ENCODE data around the gene DTNA. TPM values are rescaled to one million over a fixed set of nuclear protein-coding genes. Genes with fewer than 3 reads are reported as not detected.

The DTNA gene
- total RNA-seq, 1 experiment from 2014 or later = 10.4 TPM

DNA sequence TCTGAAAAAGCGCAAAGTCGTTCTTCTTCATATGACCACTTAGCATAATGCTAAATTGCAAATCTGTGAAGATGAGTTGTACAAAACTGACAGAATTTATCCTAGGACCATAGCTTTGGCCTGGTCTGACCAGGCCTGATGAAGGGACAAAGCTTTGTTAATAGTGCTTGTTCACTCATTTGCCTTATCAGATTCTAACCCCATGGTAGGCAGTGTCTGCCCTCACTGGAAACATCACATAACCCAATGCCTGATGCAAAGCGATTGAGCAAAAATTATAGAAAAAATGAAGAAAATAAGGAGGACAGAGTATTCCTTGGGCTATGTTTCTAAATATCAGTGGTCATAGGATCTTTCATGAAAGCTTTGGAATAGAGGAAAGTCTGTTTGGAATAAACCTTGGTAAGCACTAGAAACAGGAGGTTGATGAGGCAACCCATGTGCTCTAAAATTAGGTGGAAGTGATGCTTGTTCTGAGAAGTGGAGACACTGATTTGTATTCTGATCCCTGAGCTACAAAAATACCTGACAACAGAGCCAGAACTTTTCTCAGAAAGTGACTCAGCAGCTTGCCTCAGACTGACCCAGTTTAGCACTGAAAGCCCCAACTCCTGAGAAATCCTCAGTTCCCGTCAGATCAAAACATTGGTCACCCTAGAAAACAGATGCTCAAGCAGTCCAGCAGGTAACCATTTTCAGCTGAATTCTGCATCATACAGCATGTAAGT lies 199.7 kb downstream of the DTNA start:
- H3K4me1 ChIP-seq = peaks cover 33% of the 10 kb centered on the region
- Mint-ChIP-seq H3K4me1 (ENCODE audit: low read depth, unreplicated experiment) (no peaks in the 10 kb centered on the region), H3K27ac (ENCODE audit: unreplicated experiment) (no peak overlapping the region), H3K9me3 (ENCODE audit: unreplicated experiment) (peaks cover 12% of the 10 kb centered on the region), H3K27me3 (ENCODE audit: insufficient read depth, unreplicated experiment) (no peaks in the 10 kb centered on the region), H3K4me3 (ENCODE audit: unreplicated experiment) (no peak overlapping the region), H3K36me3 (ENCODE audit: insufficient read depth, unreplicated experiment) (no peaks in the 10 kb centered on the region)
- ChIA-PET POLR2A (no interaction called here), CTCF (no interaction called here)
- DNase-seq = no peak
- H3K4me3 ChIP-seq (ENCODE audit: low read depth, low read length) = no peak overlapping the region
- no TSS peak for BruUV-seq (replicated peaks)
- no peaks in the 10 kb centered on the region for H3K27me3 ChIP-seq (replicated peaks; ENCODE audit: control insufficient read depth, insufficient read depth, low read length)
- intact Hi-C loops (cut with micrococcal nuclease; ENCODE audit: unreplicated experiment) = loop anchor here (5.0 kb wide), 1 partner anchor 48 kb away; no protein-coding TSS in a partner anchor
- H3K36me3 ChIP-seq (ENCODE audit: control insufficient read depth, insufficient read depth, low read length) = no peaks in the 10 kb centered on the region
- TF ChIP-seq, protein P1, sequence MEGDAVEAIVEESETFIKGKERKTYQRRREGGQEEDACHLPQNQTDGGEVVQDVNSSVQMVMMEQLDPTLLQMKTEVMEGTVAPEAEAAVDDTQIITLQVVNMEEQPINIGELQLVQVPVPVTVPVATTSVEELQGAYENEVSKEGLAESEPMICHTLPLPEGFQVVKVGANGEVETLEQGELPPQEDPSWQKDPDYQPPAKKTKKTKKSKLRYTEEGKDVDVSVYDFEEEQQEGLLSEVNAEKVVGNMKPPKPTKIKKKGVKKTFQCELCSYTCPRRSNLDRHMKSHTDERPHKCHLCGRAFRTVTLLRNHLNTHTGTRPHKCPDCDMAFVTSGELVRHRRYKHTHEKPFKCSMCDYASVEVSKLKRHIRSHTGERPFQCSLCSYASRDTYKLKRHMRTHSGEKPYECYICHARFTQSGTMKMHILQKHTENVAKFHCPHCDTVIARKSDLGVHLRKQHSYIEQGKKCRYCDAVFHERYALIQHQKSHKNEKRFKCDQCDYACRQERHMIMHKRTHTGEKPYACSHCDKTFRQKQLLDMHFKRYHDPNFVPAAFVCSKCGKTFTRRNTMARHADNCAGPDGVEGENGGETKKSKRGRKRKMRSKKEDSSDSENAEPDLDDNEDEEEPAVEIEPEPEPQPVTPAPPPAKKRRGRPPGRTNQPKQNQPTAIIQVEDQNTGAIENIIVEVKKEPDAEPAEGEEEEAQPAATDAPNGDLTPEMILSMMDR (IDR thresholded peaks at IDR 0.05; ENCODE audit: insufficient read depth in 1 of 2, low read depth in 1 of 2, low read length in 1 of 2, severe bottlenecking in 1 of 2, unreplicated experiment in 1 of 2) = no peak
- H3K9me3 ChIP-seq = no peaks in the 10 kb centered on the region

GRCh38 chr18:34911081-34911480 lies 201.0 kb downstream of the DTNA start:
- H3K4me3 Mint-ChIP-seq (ENCODE audit: unreplicated experiment) = no peak overlapping the region
- Histone ChIP-seq H3K36me3 (ENCODE audit: control insufficient read depth, insufficient read depth, low read length) (no peaks in the 10 kb centered on the region), H3K27me3 (replicated peaks; ENCODE audit: control insufficient read depth, insufficient read depth, low read length) (no peaks in the 10 kb centered on the region), H3K9me3 (no peaks in the 10 kb centered on the region), H3K4me3 (ENCODE audit: low read depth, low read length) (no peak overlapping the region), H3K4me1 (peaks cover 34% of the 10 kb centered on the region)
- no peak overlapping the region for H3K27ac Mint-ChIP-seq (ENCODE audit: unreplicated experiment)
- ChIA-PET CTCF (no interaction called here), POLR2A (no interaction called here)
- no peaks in the 10 kb centered on the region for H3K36me3 Mint-ChIP-seq (ENCODE audit: insufficient read depth, unreplicated experiment)
- no peaks in the 10 kb centered on the region for H3K27me3 Mint-ChIP-seq (ENCODE audit: insufficient read depth, unreplicated experiment)
- TF ChIP-seq, protein P1 (IDR thresholded peaks at IDR 0.05; ENCODE audit: insufficient read depth in 1 of 2, low read depth in 1 of 2, low read length in 1 of 2, severe bottlenecking in 1 of 2, unreplicated experiment in 1 of 2) = no peak
- H3K9me3 Mint-ChIP-seq (ENCODE audit: unreplicated experiment) = peaks cover 12% of the 10 kb centered on the region
- intact Hi-C loops (cut with micrococcal nuclease; ENCODE audit: unreplicated experiment) = loop anchor here (5.0 kb wide), 1 partner anchor 46 kb away; no protein-coding TSS in a partner anchor
- BruUV-seq (replicated peaks) = no TSS peak
- no peaks in the 10 kb centered on the region for H3K4me1 Mint-ChIP-seq (ENCODE audit: low read depth, unreplicated experiment)
- no peak for DNase-seq

- no peaks in the 10 kb centered on the region for H3K36me3 ChIP-seq (ENCODE audit: control insufficient read depth, insufficient read depth, low read length)
- peaks cover 34% of the 10 kb centered on the region for H3K4me1 ChIP-seq
- no peaks in the 10 kb centered on the region for H3K9me3 ChIP-seq
- intact Hi-C loops (cut with micrococcal nuclease; ENCODE audit: unreplicated experiment) = loop anchor here (1.0 to 5.0 kb wide), 3 partner anchors 17 to 67 kb away; no protein-coding TSS in a partner anchor
- ChIA-PET CTCF (no interaction called here), POLR2A (no interaction called here)
- H3K27me3 ChIP-seq (replicated peaks; ENCODE audit: control insufficient read depth, insufficient read depth, low read length) = no peaks in the 10 kb centered on the region
- Mint-ChIP-seq H3K27ac (ENCODE audit: unreplicated experiment) (no peak overlapping the region), H3K4me3 (ENCODE audit: unreplicated experiment) (no peak overlapping the region), H3K4me1 (ENCODE audit: low read depth, unreplicated experiment) (no peaks in the 10 kb centered on the region), H3K9me3 (ENCODE audit: unreplicated experiment) (peaks cover 5% of the 10 kb centered on the region), H3K27me3 (ENCODE audit: insufficient read depth, unreplicated experiment) (no peaks in the 10 kb centered on the region), H3K36me3 (ENCODE audit: insufficient read depth, unreplicated experiment) (no peaks in the 10 kb centered on the region)
- no peak overlapping the region for H3K4me3 ChIP-seq (ENCODE audit: low read depth, low read length)
- peak; percentile 57 to 67 for DNase-seq
- no TSS peak for BruUV-seq (replicated peaks)
- TF ChIP-seq, protein P1 (IDR thresholded peaks at IDR 0.05; ENCODE audit: insufficient read depth in 1 of 2, low read depth in 1 of 2, low read length in 1 of 2, severe bottlenecking in 1 of 2, unreplicated experiment in 1 of 2) = peak in 1 of 2 experiments; percentile 2
Measured at GRCh38 chr18:34911661-34912384, 201.7 kb downstream of the DTNA start.
